ENCODE results near the gene G2E3. TPM values are rescaled to one million over a fixed set of nuclear protein-coding genes. Genes with fewer than 3 reads are reported as not detected.
A peak's percentile ranks its signal among the peaks of the same experiment; 100 is the strongest.

G2E3 gene
- total and polyA plus RNA-seq, 2 of the 13 experiments (the other 11 are each of a cell fraction or from before 2014, with no cell fraction given) = 22.8 to 63.0 TPM

DNA sequence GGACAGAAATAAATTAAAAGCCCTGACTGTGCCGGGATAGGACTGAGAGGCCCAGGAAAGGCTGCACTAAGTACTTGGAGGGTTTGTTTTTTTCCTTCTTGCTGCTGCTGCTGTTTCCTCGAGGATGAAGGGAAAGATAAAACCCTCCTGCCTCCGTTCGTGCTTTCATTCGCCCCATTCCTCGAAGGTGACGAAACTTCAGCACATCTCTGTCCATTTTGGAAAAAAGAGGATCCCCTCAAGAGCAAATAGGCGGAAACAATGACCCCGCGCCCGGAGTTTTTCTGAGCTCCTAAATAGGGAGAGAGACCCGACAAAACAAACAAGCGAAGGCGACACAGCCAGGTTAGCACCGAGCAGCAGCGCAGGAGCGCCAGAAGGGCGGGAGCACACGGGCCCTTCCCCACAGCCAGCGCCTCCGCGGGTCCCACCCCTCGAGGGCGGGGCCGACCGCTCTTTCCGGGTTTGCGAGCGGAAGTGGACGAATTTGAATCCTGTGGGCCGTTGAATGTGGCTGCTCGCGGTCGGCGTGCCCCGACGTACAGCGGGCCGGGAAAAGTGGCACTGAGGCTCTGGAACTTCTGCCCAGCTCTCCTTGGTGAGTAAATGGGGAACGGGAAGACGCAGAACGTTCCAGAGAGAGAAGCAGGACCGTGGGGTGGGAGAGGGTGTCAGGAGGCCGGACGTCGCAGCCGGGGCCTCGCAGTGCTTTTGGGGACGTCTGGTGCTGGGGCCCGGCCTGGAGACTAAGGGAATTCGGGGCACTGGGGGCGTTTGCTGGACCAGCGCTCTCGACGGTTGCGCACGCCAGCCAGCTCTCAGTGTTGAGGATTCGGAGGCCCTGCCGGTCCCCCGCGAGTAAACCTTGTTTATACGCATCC lies at the start of gene G2E3 (continued):
- TF ChIP-seq TERF1 (CRISPR knock-in tag; IDR thresholded peaks at IDR 0.05) = no peak
- no peak; the same call in 1 of the 2 replicates for TF ChIP-seq NFYC (CRISPR knock-in tag; IDR thresholded peaks at IDR 0.05)
- no peak for TF ChIP-seq SRSF9 (IDR thresholded peaks at IDR 0.05; ENCODE audit: borderline replicate concordance, insufficient read depth, low read depth, low read length, poor library complexity, severe bottlenecking)
- peak; percentile 86 for TF ChIP-seq YY1 (IDR thresholded peaks at IDR 0.05; ENCODE audit: insufficient read depth, insufficient replicate concordance, low read depth, low read length)
- no peak for TF ChIP-seq U2AF2 (IDR thresholded peaks at IDR 0.05; ENCODE audit: low read depth, low read length)
- no peak for TF ChIP-seq MBNL3 (CRISPR knock-in tag; conservative IDR thresholded peaks at IDR 0.05)
- peak; percentile 99 for TF ChIP-seq ZNF383 (CRISPR knock-in tag; IDR thresholded peaks at IDR 0.05; ENCODE audit: borderline replicate concordance)
- TF ChIP-seq, protein P1, sequence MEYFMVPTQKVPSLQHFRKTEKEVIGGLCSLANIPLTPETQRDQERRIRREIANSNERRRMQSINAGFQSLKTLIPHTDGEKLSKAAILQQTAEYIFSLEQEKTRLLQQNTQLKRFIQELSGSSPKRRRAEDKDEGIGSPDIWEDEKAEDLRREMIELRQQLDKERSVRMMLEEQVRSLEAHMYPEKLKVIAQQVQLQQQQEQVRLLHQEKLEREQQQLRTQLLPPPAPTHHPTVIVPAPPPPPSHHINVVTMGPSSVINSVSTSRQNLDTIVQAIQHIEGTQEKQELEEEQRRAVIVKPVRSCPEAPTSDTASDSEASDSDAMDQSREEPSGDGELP (IDR thresholded peaks at IDR 0.05; ENCODE audit: borderline replicate concordance, low read depth) = peak; percentile 25; the same call in 1 of the 2 replicates
- peak; percentile 46 for TF ChIP-seq HMG20B (CRISPR knock-in tag; conservative IDR thresholded peaks at IDR 0.05)
- peak; percentile 98 for TF ChIP-seq ZBTB20 (CRISPR knock-in tag; IDR thresholded peaks at IDR 0.05; ENCODE audit: borderline replicate concordance, low read depth)
- peak; percentile 89; the same call in 1 of the 2 replicates for TF ChIP-seq SALL2 (CRISPR knock-in tag; IDR thresholded peaks at IDR 0.05)
- peak; percentile 73; the same call in 1 of the 2 replicates for TF ChIP-seq NR2F2 (IDR thresholded peaks at IDR 0.05; ENCODE audit: borderline replicate concordance, low read depth)
- no peak; the same call in 1 of the 2 replicates for TF ChIP-seq EZH2 (conservative IDR thresholded peaks at IDR 0.05; ENCODE audit: low read depth, low read length)
- peak; percentile 98 for TF ChIP-seq TFDP1 (CRISPR knock-in tag; IDR thresholded peaks at IDR 0.05; ENCODE audit: borderline replicate concordance)
- TF ChIP-seq MEIS1 (CRISPR knock-in tag; IDR thresholded peaks at IDR 0.05; ENCODE audit: borderline replicate concordance) = peak; percentile 93
- TF ChIP-seq TBX2 (CRISPR knock-in tag; IDR thresholded peaks at IDR 0.05; ENCODE audit: borderline replicate concordance) = peak; percentile 88
- peak; percentile 90 for TF ChIP-seq GMEB1 (CRISPR knock-in tag; IDR thresholded peaks at IDR 0.05; ENCODE audit: borderline replicate concordance)
- TF ChIP-seq ZIK1 (CRISPR knock-in tag; IDR thresholded peaks at IDR 0.05; ENCODE audit: borderline replicate concordance, low read depth) = peak; percentile 93
- peak; percentile 82 for TF ChIP-seq ZNF20 (CRISPR knock-in tag; IDR thresholded peaks at IDR 0.05)
- TF ChIP-seq ZNF557 (CRISPR knock-in tag; IDR thresholded peaks at IDR 0.05) = no peak
- peak; percentile 97 for TF ChIP-seq ZNF414 (CRISPR knock-in tag; IDR thresholded peaks at IDR 0.05)
- TF ChIP-seq NR2F1 (CRISPR knock-in tag; IDR thresholded peaks at IDR 0.05) = peak in 1 of 2 experiments; percentile 2; a peak in 1 of 4 replicates
- no peak for TF ChIP-seq ZNF207 (IDR thresholded peaks at IDR 0.05; ENCODE audit: borderline replicate concordance)
